Hematopoietic multipotent progenitor cell (in vitro differentiated cells): ENCODE results near the gene PPP2R5C. TPM values are rescaled to one million over a fixed set of nuclear protein-coding genes. Genes with fewer than 3 reads are reported as not detected.

Source experiments
- DNase-seq, 3 donors: peaks; one replicate each; pipeline ENCODE4 v3.0.0-alpha.2; 2011 to 2015; ENCODE audit warnings: low read depth in 2 of 3, low spot score in 2 of 3
- total RNA-seq: library from RNA; depleted of rRNA; stranded (reverse); fragments of >200 nt; gene quantifications from one replicate; pipeline ENCODE4 v1.2.3, GENCODE V29; 2012

Gene PPP2R5C
- total RNA-seq, 1 donor = 51.2 TPM

- DNase-seq = no peak
These were observed 73.5 kb downstream of the PPP2R5C start for GRCh38 chr14:101834800-101835547.

- no peak for DNase-seq
These were observed 74.1 kb downstream of the PPP2R5C start for GRCh38 chr14:101835566-101835965.

- no peak for DNase-seq
These were observed 74.6 kb downstream of the PPP2R5C start for GRCh38 chr14:101836135-101836534.

- DNase-seq = no peak
These were observed 77.0 kb downstream of the PPP2R5C start for GRCh38 chr14:101838476-101838875.

GRCh38 chr14:101839236-101839635 lies 77.7 kb downstream of the PPP2R5C start:
- peak in 2 of 3 donors; percentile 36 to 65 for DNase-seq

- DNase-seq = no peak
These were observed 78.2 kb downstream of the PPP2R5C start for GRCh38 chr14:101839661-101840060.

- DNase-seq = no peak
These were observed 79.3 kb downstream of the PPP2R5C start for GRCh38 chr14:101840649-101841369.

GRCh38 chr14:101843038-101843437 lies 81.5 kb downstream of the PPP2R5C start:
- DNase-seq = no peak

GRCh38 chr14:101843665-101844064 lies 82.2 kb downstream of the PPP2R5C start:
- DNase-seq = peak in 2 of 3 donors; percentile 84 to 86

- DNase-seq = no peak
These were observed 82.7 kb downstream of the PPP2R5C start for GRCh38 chr14:101844219-101844618.

- no peak for DNase-seq
These were observed 83.2 kb downstream of the PPP2R5C start for GRCh38 chr14:101844751-101845150.

- no peak for DNase-seq
These were observed 84.0 kb downstream of the PPP2R5C start for GRCh38 chr14:101845496-101845895.

GRCh38 chr14:101845896-101846295 lies 84.4 kb downstream of the PPP2R5C start:
- DNase-seq = no peak

GRCh38 chr14:101849125-101849524 lies 87.6 kb downstream of the PPP2R5C start:
- no peak for DNase-seq

GRCh38 chr14:101849640-101850039 lies 88.1 kb downstream of the PPP2R5C start:
- no peak for DNase-seq

GRCh38 chr14:101851183-101851582 lies 89.7 kb downstream of the PPP2R5C start:
- no peak for DNase-seq

GRCh38 chr14:101851736-101852405 lies 90.4 kb downstream of the PPP2R5C start:
- peak in 2 of 3 donors; percentile 29 to 53 for DNase-seq

GRCh38 chr14:101852785-101853184 lies 91.3 kb downstream of the PPP2R5C start:
- no peak for DNase-seq

- no peak for DNase-seq
These were observed 92.0 kb downstream of the PPP2R5C start for GRCh38 chr14:101853455-101854018.

GRCh38 chr14:101854366-101854765 lies 92.9 kb downstream of the PPP2R5C start:
- peak in 2 of 3 donors; percentile 29 to 33 for DNase-seq

GRCh38 chr14:101855958-101856357 lies 94.4 kb downstream of the PPP2R5C start:
- no peak for DNase-seq
